Astrocyte of the spinal cord (primary cell): ENCODE data around the gene RAP1GDS1.
A peak's percentile ranks its signal among the peaks of the same experiment; 100 is the strongest.
"Not testable (repeated sequence)": the region's sequence is repeated elsewhere in the genome, so short reads cannot be mapped to it uniquely, and the experiment has no call there.

Experiments used
- DNase-seq: peaks from one replicate; pipeline ENCODE4 v3.0.0; 2011; ENCODE audit warnings: low read depth, low spot score
- H3K4me3 ChIP-seq: 2 replicates; pipeline ENCODE4 v1.5.1; 2011; ENCODE audit warnings: low read depth, mild to moderate bottlenecking, low read length, moderate library complexity
- CTCF ChIP-seq: IDR thresholded peaks from 2 replicates; pipeline ENCODE4 v1.5.1; 2012; ENCODE audit warnings: low read depth, mild to moderate bottlenecking, low read length, inconsistent platforms
- in situ Hi-C: cut with HindIII; loops from 2 replicates; pipeline ENCODE4 v1.10.0; 2017; ENCODE audit warnings: low sequenced_read_pairs

The RAP1GDS1 gene

GRCh38 chr4:98406819-98407218 is 145.6 kb downstream of the RAP1GDS1 start:
- H3K4me3 ChIP-seq: no peak overlapping the region
- no peak for DNase-seq
- no peak for TF ChIP-seq CTCF
- in situ Hi-C loops: no loop called here

GRCh38 chr4:98411731-98412130 is 150.5 kb downstream of the RAP1GDS1 start:
- H3K4me3 ChIP-seq: no peak overlapping the region
- no peak for TF ChIP-seq CTCF
- no peak for DNase-seq
- in situ Hi-C loops: no loop called here

- in situ Hi-C loops: no loop called here
- H3K4me3 ChIP-seq: no peak overlapping the region
- TF ChIP-seq CTCF: no peak
- no peak for DNase-seq
Observed at GRCh38 chr4:98416844-98417243, 155.7 kb downstream of the RAP1GDS1 start.

GRCh38 chr4:98420151-98420550 is 159.0 kb downstream of the RAP1GDS1 start:
- in situ Hi-C loops, H3K4me3 ChIP-seq, DNase-seq: not testable (repeated sequence)

GRCh38 chr4:98421111-98421510 is 159.9 kb downstream of the RAP1GDS1 start:
- no peak for TF ChIP-seq CTCF

GRCh38 chr4:98423009-98423408 is 161.8 kb downstream of the RAP1GDS1 start:
- DNase-seq: no peak
- no peak overlapping the region for H3K4me3 ChIP-seq
- in situ Hi-C loops: no loop called here
- no peak for TF ChIP-seq CTCF

More at GRCh38 chr4:98421111-98421510, 159.9 kb downstream of the RAP1GDS1 start:
- peak; percentile 78 for DNase-seq
- no peak overlapping the region for H3K4me3 ChIP-seq
- in situ Hi-C loops: no loop called here

GRCh38 chr4:98430708-98431403 is 169.7 kb downstream of the RAP1GDS1 start:
- TF ChIP-seq CTCF: no peak
- DNase-seq: peak; percentile 94
- in situ Hi-C loops: no loop called here
- H3K4me3 ChIP-seq: no peak overlapping the region
